GM19240 (cell line): ENCODE measurements around the gene RPL29.
"Not testable (repeated sequence)": the region's sequence is repeated elsewhere in the genome, so short reads cannot be mapped to it uniquely, and the experiment has no call there.

Experiments
- DNase-seq: peaks from one replicate; pipeline ENCODE4 v3.0.0; 2011; ENCODE audit warnings: low spot score; ENCODE audit not compliant: insufficient read length

RPL29 gene

GRCh38 chr3:52006017-52006819 is 10.5 kb upstream of the RPL29 start:
- DNase-seq, result no peak

GRCh38 chr3:52005571-52005986 is 9.9 kb upstream of the RPL29 start:
- no peak for DNase-seq

GRCh38 chr3:52004906-52005395 is 9.3 kb upstream of the RPL29 start:
- DNase-seq, result no peak

- DNase-seq, result no peak
These were observed 8.6 kb upstream of the RPL29 start for GRCh38 chr3:52004163-52004787.

- no peak for DNase-seq
These were observed 7.1 kb upstream of the RPL29 start for GRCh38 chr3:52002748-52003147.

- peak; percentile 97 for DNase-seq
These were observed 5.8 kb upstream of the RPL29 start for GRCh38 chr3:52001443-52001974.

GRCh38 chr3:51999846-52000245 is 4.2 kb upstream of the RPL29 start:
- no peak for DNase-seq

GRCh38 chr3:51998774-51999173 is 3.1 kb upstream of the RPL29 start:
- DNase-seq, result no peak

- DNase-seq, result no peak
These were observed 2.4 kb upstream of the RPL29 start for GRCh38 chr3:51997935-51998596.

GRCh38 chr3:51997172-51997571 is 1.5 kb upstream of the RPL29 start:
- DNase-seq, result no peak

GRCh38 chr3:51994530-51994929 is 1.2 kb downstream of the RPL29 start:
- no peak for DNase-seq

- not testable (repeated sequence) for DNase-seq
These were observed 2.0 kb downstream of the RPL29 start for GRCh38 chr3:51993657-51994056.

GRCh38 chr3:51992017-51992682 is 3.5 kb downstream of the RPL29 start:
- no peak for DNase-seq

GRCh38 chr3:51990501-51990971 is 5.2 kb downstream of the RPL29 start:
- DNase-seq, result not testable (repeated sequence)

GRCh38 chr3:51988286-51989146 is 7.2 kb downstream of the RPL29 start:
- DNase-seq, result no peak

GRCh38 chr3:51987568-51987967 is 8.1 kb downstream of the RPL29 start:
- no peak for DNase-seq

- DNase-seq, result no peak
These were observed 9.4 kb downstream of the RPL29 start for GRCh38 chr3:51986010-51986947.

GRCh38 chr3:51985063-51985462 is 10.6 kb downstream of the RPL29 start:
- DNase-seq, result no peak

GRCh38 chr3:51984269-51984647 is 11.4 kb downstream of the RPL29 start:
- DNase-seq, result no peak
